Naive B cell (primary cell): ENCODE data around the gene WDR41. TPM values are rescaled to one million over a fixed set of nuclear protein-coding genes. Genes with fewer than 3 reads are reported as not detected.
"Not testable (repeated sequence)": the region's sequence is repeated elsewhere in the genome, so short reads cannot be mapped to it uniquely, and the experiment has no call there.

Experiments
- ATAC-seq, 2 donors: fragments of 150-1000 bp; cut with Tn5 transposase; 2 replicates each; pipeline ENCODE4 v1.10.0; 2021; ENCODE audit warnings: low read depth in 2 of 2, mild to moderate bottlenecking in 2 of 2, moderate library complexity in 2 of 2
- DNase-seq: peaks from one replicate; pipeline ENCODE4 v3.0.0; 2022
- H3K27ac Mint-ChIP-seq, 6 donors: one replicate each; pipeline ENCODE4 v1.8.0; 2020 to 2022; ENCODE audit warnings: mild to moderate bottlenecking in 6 of 6, mixed read lengths in 6 of 6, moderate library complexity in 5 of 6, inconsistent platforms in 2 of 6
- H3K27me3 Mint-ChIP-seq, 3 donors: one replicate each; pipeline ENCODE4 v1.8.0; 2021 to 2022; ENCODE audit warnings: mixed read lengths in 3 of 3, mild to moderate bottlenecking in 1 of 3
- H3K36me3 Mint-ChIP-seq, 2 donors: one replicate each; pipeline ENCODE4 v1.8.0; 2020 to 2022; ENCODE audit warnings: mixed read lengths in 2 of 2, inconsistent platforms in 1 of 2, mild to moderate bottlenecking in 1 of 2
- H3K4me1 Mint-ChIP-seq, 3 donors: one replicate each; pipeline ENCODE4 v1.8.0; 2020 to 2022; ENCODE audit warnings: mixed read lengths in 3 of 3, inconsistent platforms in 1 of 3, mild to moderate bottlenecking in 1 of 3, moderate library complexity in 1 of 3
- H3K4me3 Mint-ChIP-seq, 8 donors: one replicate each; pipeline ENCODE4 v1.8.0; 2020 to 2022; ENCODE audit warnings: mild to moderate bottlenecking in 8 of 8, mixed read lengths in 8 of 8, moderate library complexity in 8 of 8, inconsistent platforms in 2 of 8
- H3K9me3 Mint-ChIP-seq, 7 donors: one replicate each; pipeline ENCODE4 v1.8.0; 2020 to 2022; ENCODE audit warnings: mixed read lengths in 7 of 7, mild to moderate bottlenecking in 5 of 7, inconsistent platforms in 2 of 7, moderate library complexity in 1 of 7
- polyA plus RNA-seq, 6 donors: library from polyadenylated mRNA; unstranded; fragments of 300-500 nt; fragmentation: Illumina TruSeq; gene quantifications; one replicate each; pipeline ENCODE4 v1.2.3, GENCODE V29; 2021; ENCODE audit warnings: low read depth in 6 of 6

WDR41 gene
- polyA plus RNA-seq, 6 donors from 2014 or later: 24.0 to 31.2 (median 29.0) TPM

GRCh38 chr5:77390795-77391194 lies 101.3 kb downstream of the WDR41 start:
- DNase-seq (no peak), ATAC-seq (no peak)
- Mint-ChIP-seq H3K36me3 (no peaks in the 10 kb centered on the region), H3K27me3 (no peaks in the 10 kb centered on the region), H3K9me3 (no peaks in the 10 kb centered on the region), H3K4me1 (no peaks in the 10 kb centered on the region), H3K4me3 (no peak overlapping the region), H3K27ac (no peak overlapping the region)

- no peak for DNase-seq
Measured at GRCh38 chr5:77390221-77390620, 101.9 kb downstream of the WDR41 start.

GRCh38 chr5:77389746-77390145 lies 102.4 kb downstream of the WDR41 start:
- no peak for DNase-seq
- H3K4me1 Mint-ChIP-seq: no peaks in the 10 kb centered on the region
- no peak for ATAC-seq
- H3K4me3 Mint-ChIP-seq: no peak overlapping the region
- peak overlapping the region in 1 of 6 donors; percentile 1 for H3K27ac Mint-ChIP-seq
- H3K27me3 Mint-ChIP-seq: no peaks in the 10 kb centered on the region
- no peaks in the 10 kb centered on the region for H3K36me3 Mint-ChIP-seq
- H3K9me3 Mint-ChIP-seq: peaks cover 0 to 2% (median 0%) of the 10 kb centered on the region in 7 donors

More at GRCh38 chr5:77390221-77390620, 101.9 kb downstream of the WDR41 start:
- no peak overlapping the region for H3K27ac Mint-ChIP-seq
- no peaks in the 10 kb centered on the region for H3K27me3 Mint-ChIP-seq
- no peaks in the 10 kb centered on the region for H3K36me3 Mint-ChIP-seq
- peaks cover 0 to 2% (median 0%) of the 10 kb centered on the region in 7 donors for H3K9me3 Mint-ChIP-seq
- ATAC-seq: no peak
- no peak overlapping the region for H3K4me3 Mint-ChIP-seq
- H3K4me1 Mint-ChIP-seq: no peaks in the 10 kb centered on the region

- ATAC-seq, DNase-seq, H3K27me3 Mint-ChIP-seq, H3K4me1 Mint-ChIP-seq, H3K9me3 Mint-ChIP-seq, H3K36me3 Mint-ChIP-seq, H3K27ac Mint-ChIP-seq, H3K4me3 Mint-ChIP-seq: not testable (repeated sequence)
Measured at GRCh38 chr5:77386340-77386739, 105.8 kb downstream of the WDR41 start.

GRCh38 chr5:77383336-77383735 lies 108.8 kb downstream of the WDR41 start:
- H3K27me3 Mint-ChIP-seq, H3K4me3 Mint-ChIP-seq, ATAC-seq, H3K27ac Mint-ChIP-seq, H3K9me3 Mint-ChIP-seq, H3K36me3 Mint-ChIP-seq, DNase-seq, H3K4me1 Mint-ChIP-seq: not testable (repeated sequence)

Other genes with a start within 250 kb of the WDR41 start
- not detected for gene OTP, start 146.4 kb upstream of the WDR41 start, polyA plus RNA-seq